Measurements from ENCODE around the gene ANP32D. TPM values are rescaled to one million over a fixed set of nuclear protein-coding genes. Genes with fewer than 3 reads are reported as not detected.
"Not testable (repeated sequence)": the region's sequence is repeated elsewhere in the genome, so short reads cannot be mapped to it uniquely, and the experiment has no call there.

The ANP32D gene
- not detected in 2 replicates for total RNA-seq (2014; rRNA removed; shearing (Covaris generic))

DNA sequence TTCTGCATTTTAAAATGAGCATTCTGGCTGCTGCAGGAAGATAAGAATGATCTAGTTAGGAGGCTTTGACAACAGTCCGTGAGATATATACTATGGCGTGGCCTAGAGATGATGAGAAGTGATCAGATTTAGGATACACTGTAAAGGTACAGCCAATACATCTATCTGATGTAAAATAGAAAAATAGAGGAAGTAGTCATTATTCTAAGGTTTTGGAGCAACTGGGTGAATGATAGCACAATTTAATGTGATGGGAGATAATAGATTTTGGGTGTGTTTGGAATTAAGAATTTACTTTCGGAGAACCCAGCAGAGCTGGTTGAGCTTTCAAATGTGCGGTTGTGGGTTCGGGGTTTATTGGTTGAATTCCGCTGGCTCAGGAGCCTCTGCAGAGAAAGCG is at the start of gene ANP32D:
Gene ANP32D, plus strand, starts transcription at position 301 of the 400 bp plus-strand sequence. CDS start 106 bp downstream, outside the sequence.
- DNase-seq (ENCODE audit: low spot score) = no peak

DNA sequence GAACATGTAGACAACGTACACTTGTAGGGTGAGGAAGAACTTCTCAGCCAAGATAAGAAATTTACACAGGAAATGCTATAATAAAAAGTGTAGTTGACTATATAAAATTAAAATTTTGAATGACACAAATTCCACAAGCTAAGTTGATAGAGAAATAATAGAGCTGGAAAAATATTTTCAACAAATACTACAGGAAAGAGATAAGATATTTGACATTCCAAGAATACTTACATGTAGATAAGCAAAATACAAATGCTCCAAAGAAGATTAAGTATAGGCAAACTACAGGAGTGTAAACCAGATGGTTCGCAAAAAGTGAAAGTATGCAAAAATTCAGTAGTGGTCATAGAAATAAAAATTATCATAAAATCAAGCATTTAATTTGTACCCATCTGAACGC is 49.2 kb upstream of the ANP32D start:
- no peak for DNase-seq (ENCODE audit: low spot score)

DNA sequence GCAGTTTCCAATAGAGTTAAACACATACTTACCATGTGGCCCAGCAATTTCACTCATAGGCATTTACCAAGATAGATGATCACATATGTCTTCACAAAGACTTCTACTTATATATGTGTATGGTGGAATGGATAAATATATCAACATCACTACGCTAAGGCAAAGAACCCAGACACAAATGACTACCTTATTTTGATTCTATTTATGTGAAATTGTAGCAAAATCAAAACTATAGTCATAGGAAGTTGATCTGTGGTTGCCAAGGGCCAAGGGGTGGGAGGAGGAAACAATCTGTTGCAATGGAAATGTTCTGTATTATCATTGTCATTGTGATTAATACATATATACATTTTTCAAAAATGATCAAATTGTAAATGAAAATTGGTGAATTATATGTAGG is 47.7 kb upstream of the ANP32D start:
- no peak for DNase-seq (ENCODE audit: low spot score)

DNA sequence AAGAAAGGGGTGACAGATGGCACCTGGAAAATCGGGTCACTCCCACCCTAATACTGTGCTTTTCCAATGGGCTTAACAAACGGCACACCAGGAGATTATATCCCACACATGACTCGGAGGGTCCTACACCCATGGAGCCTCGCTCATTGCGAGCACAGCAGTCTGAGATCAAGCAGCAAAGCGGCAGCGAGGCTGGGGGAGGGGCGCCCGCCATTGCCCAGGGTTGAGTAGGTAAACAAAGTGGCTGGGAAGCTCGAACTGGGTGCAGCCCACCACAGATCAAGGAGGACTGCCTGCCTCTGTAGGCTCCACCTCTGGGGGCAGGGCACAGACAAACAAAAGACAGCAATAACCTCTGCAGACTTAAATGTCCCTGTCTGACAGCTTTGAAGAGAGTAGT is 38.3 kb upstream of the ANP32D start:
- not testable (repeated sequence) for DNase-seq (ENCODE audit: low spot score)

DNA sequence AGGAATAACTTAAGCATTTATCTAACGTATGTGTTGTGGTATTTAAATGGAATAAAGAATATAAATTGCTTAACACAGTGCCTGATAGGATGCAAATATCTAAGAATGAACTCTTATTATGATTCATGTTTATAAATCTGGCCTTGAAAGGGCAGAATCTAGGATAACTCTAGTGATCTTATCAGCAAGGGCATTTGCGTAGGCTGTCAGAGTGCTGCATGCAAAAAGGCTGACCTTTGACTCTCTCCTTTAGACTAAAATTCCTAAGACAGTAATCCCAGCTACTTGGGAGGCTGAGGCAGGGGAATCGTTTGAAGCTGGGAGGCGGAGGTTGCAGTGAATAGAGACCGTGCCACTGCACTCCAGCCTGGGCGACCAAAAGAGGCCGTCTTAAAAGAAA is 31.3 kb upstream of the ANP32D start:
- no peak for DNase-seq (ENCODE audit: low spot score)

DNA sequence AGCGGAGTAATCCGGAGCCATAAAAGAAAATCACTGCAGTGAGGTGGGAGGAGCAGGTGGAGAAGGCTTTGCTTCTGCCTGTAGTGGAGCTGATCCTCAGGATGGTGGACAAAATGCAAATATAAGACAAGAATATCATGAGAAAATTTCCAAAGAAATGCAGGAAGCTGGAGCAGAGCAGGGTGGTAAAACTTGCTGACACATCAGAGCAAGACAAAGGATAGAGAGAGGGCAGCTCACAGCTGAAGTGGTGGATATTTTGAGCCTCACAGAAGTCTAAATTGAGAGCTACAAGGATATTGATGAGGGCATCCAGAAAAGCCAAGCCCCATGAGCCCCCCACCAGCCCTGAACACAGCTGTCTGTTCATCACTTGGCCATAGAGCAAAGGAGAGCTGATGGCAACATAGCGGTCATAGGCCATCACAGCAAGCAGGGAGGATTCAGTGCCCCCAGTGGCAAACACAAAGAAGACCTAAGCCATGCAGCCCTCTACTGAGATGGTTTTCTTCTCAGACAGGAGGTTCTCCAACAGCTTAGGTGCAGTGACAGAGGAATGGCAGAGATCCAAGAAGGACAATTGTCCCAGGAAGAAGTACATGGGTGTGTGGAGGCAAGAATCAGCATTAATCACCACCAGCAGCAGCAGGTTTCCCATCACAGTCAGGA is 30.0 kb upstream of the ANP32D start:
- DNase-seq (ENCODE audit: low spot score) = no peak

DNA sequence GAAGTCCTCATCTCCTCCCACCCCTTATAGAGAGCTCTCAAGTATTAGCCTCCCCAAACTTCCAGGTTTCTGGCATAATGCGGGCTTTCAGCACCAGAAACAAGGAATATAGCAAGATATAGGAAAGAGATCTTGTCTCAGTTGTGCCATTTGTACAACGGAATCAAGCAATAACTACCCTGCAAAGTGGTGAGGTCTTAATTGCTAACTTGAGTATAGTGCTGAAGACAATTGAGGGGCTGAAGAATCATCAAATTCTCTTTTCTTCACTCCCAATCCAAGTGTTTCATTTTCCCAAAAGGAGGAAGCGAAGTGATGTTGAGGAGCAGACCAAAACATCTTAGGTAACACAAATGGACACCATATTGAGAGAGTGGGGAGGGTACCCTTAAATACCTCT is 26.8 kb upstream of the ANP32D start:
- DNase-seq (ENCODE audit: low spot score) = no peak

DNA sequence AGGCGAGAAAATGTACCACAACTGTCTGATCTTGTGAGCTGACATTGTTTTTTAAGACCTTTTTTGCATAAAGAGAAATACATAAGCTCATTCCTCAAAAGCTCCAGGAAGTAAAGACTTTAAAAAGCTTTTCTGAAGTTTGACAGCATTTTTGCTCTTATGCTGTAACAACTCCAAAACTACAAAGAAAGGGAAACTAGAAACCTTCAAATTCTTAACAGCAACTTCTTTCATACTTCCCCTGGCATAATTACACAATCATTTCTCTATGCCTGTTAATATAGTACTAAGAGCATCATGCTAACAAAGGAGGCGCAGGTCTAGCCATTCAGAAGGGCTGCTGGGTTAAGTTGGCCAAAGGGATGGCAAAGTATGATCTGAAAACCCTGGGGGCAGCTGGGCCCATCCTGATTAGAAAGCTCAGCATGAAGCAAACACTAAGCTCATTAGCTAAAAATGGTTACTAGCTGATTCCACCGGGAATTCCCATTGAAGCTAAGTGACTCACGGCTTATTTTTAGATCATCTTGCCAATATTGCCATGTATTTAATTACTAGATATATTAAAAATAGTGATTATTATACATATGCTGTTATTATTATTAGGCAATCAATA is 26.1 kb upstream of the ANP32D start:
- no peak for DNase-seq (ENCODE audit: low spot score)

DNA sequence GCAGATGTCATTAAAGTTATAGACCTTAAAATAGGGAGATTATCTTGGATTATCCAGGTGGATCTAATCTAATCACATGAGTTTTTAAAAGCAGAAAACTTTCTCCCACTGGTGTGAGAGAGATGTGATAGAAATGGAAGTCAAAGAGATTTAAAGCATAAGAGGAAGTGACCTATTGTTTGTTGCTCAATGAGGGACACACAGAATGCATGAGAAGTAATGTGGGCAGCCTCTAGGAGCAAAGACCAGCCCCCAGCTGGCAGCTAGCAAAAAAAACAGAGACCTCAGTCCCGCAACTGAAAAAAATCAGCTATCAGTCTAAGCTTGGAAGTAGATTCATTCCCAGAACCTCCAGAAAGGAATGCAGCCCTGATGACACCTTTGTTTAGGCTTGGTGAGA is 24.6 kb upstream of the ANP32D start:
- no peak for DNase-seq (ENCODE audit: low spot score)

DNA sequence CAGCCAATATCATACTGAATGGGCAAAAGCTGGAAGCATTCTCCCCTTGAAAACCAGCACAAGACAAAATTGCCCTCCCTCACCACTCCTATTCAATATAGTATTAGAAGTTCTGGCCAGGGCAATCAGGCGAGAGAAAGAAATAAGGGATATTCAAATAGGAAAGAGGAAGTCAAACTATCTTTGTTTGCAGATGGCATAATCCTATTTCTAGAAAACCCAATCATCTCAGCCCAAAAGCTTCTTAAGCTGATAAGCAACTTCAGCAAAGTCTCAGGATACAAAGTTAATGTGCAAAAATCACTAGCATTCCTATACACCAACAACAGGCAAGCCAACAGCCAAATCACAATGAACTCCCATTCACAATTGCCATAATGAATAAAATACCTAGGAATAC is 21.0 kb upstream of the ANP32D start:
- no peak for DNase-seq (ENCODE audit: low spot score)

DNA sequence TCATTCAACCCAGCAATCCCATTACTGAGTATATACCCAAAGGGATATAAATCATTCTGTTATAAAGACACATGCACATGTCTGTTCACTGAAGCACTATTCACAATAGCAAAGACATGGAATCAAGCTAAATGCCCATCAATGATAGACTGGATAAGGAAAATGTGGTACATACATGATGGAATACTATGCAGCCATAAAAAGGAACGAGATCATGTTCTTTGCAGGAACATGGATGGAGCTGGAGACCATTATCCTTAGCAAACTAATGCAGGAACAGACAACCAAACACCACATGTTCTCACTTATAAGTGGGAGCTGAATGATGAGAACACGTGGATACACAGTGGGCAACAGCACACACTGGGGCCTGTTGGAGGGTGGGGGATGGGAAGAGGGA is 19.4 kb upstream of the ANP32D start:
- not testable (repeated sequence) for DNase-seq (ENCODE audit: low spot score)

DNA sequence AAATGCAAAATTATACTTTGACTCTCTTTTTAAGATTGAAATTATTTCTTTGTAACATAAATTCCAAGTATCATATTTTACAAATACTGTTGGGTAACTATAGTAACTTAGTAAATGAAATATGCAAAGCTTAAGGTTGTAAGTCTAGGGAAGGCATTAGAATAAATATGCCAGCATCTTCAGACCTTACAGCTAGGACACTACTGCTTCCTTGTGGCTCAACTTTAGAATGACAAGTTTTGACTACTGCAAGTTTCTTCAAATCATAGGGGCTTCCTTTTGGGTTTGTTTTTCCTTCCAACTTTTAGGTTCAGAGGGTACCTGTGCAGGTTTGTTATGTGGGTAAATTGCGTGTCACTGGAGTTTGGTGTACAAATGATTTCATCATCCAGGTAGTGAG is 17.7 kb upstream of the ANP32D start:
- DNase-seq (ENCODE audit: low spot score) = no peak

DNA sequence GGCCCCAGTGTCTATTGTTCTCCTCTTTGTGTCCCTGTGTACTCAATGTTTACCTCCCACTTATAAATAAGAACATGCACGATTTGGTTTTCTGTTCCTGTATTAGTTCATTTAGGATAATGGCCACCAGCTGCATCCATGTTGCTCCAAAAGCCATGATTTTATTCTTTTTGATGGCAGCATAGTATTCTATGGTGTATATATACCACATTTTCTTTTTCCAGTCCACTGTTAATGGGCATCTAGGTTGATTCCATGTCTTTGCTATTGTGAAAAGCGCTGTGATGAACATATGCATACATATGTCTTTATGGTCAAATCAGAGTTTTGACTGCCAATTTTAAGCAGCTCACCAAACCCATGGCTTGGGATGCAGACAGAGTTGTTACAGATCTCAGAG is 17.2 kb upstream of the ANP32D start:
- DNase-seq (ENCODE audit: low spot score) = no peak

DNA sequence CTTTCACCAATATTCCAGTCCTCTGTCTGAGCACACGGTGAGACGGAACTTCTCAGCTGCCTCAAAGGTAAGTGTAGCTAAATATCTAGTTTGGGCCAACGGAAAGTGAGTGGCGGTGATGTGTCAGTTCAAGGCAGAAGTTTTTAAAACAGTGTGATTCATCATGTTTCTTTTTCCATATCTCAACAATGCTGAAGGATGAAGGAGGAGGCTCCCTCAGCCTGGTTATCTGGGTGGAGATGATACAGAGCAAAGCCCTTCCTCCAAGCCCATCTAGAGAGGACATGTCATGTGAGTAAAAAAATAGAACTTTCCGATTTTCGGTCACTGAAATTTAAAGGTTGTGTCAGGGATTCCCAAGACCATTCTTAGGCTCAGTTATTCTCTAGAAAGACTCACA is 13.1 kb upstream of the ANP32D start:
- DNase-seq (ENCODE audit: low spot score) = no peak

DNA sequence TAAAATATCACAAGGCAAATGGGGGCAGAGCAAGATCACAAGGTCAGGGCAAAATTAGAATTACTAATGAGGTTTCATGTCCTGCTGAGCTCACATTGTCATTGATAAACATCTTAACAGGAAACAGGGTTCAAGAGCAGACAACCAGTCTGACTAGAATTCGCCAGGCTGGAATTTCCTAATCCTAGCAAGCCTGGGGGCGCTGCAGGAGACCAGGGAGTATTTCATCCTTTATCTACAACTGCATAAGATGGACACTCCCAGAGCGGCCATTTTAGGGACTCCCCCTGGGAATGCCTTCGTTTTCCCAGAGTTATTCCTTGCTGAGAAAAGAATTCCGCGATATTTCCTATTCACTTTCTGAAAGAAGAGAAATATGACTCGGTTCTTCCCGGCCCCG is 3.3 kb upstream of the ANP32D start:
- DNase-seq (ENCODE audit: low spot score) = not testable (repeated sequence)

DNA sequence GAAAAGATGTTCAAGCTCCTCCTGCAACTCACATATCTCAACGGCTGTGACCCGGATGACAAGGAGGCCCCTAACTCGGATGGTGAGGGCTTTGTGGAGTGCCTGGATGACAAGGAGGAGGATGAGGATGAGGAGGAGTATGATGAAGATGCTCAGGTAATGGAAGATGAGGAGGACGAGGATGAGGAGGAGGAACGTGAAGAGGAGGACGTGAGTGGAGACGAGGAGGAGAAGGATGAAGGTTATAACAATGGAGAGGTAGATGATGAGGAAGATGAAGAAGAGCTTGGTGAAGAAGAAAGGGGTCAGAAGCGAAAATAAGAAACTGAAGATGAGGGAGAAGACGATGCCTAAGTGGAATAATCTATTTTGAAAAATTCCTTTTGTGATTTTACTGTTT is 702 bp downstream of the ANP32D start:
- DNase-seq (ENCODE audit: low spot score) = no peak

DNA sequence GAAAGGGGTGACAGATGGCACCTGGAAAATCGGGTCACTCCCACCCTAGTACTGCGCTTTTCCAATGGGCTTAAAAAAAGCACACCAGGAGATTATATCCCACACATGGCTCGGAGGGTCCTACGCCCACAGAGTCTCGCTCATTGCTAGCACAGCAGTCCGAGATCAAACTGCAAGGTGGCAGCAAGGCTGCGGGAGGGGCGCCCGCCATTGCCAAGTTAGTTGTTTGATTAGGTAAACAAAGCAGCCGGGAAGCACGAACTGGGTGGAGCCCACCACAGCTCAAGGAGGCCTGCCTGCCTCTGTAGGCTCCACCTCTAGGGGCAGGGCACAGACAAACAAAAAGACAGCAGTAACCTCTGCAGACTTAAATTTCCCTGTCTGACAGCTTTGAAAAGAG is 2.1 kb downstream of the ANP32D start:
- DNase-seq (ENCODE audit: low spot score) = not testable (repeated sequence)

DNA sequence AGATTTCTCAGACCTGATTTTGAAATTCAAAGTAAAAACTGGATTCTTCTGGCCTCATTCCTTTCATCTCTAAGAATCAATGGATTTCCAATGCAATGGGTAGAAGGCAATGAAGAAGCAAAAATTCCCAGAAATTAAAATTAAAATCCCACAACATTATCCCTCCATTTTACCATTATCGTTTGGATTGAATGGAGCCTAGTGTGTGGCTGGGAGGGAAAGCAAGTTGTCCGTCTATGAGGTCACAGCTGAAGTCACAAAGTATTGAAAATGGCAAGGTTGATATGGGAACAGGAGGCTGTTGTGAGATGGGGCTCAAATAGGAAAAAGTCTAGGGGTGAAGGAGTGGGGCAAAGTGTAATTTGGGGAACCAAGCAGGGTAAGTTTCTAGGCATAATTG is 9.8 kb downstream of the ANP32D start, which contains the start of gene C12orf54:
Gene C12orf54, plus strand, starts transcription at position 301 of the 400 bp plus-strand sequence. CDS start 799 bp downstream, outside the sequence.
- DNase-seq (ENCODE audit: low spot score) = no peak

DNA sequence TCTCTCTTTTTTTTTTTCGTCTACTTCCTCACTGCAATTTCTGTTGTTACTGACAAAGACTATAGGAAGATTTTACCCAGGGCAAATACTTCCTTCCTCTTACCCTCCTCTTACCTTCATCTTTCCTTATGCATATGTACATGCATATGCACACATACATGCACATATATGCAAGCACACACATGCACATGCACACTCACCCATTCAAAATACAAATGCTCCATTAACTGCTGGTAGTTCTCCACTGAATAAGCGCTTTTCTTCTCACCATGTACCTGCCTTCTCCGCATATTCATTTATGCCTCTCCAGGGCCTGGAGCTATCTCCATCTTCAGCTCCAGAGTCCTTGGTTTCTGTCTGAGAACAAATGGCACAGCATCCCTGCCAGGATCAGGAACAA is 10.6 kb downstream of the ANP32D start:
- no peak for DNase-seq (ENCODE audit: low spot score)

DNA sequence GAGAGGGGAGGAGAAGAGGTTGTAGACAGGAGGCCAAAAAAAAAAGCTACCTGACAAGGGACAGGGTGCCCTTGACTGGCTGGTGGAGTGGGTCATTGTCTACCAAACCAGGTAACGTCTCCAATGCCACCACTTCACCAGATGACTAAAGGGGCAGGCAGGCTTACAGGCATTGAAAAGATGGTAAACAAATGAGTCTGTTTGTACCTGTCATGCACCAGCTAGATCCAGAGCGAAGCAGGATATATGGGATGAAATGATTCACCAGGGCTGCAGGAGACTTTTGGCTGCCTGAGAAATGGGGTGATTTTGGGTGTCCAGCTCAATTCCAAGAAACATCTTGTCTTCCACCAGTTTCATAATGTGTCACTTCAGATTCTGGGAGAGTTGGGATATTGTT is 13.9 kb downstream of the ANP32D start:
- no peak for DNase-seq (ENCODE audit: low spot score)

DNA sequence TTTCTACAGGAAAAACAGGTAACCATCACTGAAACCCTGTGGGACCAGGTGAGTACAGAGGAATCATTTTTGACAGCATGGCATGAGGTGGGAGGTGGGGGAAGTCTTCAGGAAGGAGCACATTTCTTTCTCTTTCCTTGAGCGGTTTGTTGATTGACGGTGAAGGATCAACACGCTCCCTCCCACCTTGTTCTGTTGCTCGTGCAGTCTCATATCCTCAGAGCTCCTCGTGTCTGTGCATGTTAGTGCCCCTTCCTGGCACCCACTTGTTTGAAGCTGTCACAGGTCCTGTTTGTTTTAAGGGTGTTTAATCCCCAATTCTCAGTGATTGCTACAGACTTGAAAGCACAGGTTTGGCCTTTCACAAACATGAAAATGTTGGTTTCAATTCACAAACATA is 14.3 kb downstream of the ANP32D start:
- no peak for DNase-seq (ENCODE audit: low spot score)

DNA sequence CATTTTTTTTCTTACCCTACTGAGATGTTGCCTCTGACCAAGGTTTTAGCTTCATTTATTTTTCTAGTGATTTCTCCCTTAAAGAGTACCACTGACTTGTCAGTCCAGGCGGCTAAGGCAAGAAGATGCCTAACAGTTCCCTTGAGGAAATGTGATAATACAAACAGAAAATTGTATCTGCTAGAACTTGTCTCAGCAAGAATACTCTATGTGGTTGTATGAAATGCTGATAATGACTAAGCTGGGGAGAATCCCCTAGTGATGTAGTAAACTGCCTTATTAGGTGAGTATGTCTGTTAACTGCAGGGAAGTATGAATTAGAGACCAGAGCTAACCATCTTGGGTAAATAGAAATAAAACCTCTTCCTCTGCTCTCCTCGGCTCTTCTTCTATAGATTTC is 16.7 kb downstream of the ANP32D start:
- no peak for DNase-seq (ENCODE audit: low spot score)

DNA sequence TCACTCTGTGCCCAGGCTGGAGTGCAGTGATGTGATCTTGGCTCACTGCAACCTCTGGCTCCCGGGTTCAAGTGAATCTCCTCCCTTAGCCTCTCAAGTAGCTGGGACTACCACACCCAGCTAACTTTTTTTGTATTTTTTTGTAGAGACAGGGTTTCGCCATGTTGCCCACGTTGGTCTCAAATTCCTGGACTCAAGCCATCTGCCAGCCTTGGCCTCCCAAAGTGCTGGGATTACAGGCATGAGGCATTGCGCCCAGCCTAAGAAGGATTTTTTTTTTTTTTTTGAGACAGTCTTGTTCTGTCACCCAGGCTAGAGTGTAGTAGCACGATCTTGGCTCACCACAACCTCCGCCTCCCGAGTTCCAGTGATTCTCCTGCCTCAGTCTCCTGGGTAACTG is 17.1 kb downstream of the ANP32D start:
- DNase-seq (ENCODE audit: low spot score) = not testable (repeated sequence)

DNA sequence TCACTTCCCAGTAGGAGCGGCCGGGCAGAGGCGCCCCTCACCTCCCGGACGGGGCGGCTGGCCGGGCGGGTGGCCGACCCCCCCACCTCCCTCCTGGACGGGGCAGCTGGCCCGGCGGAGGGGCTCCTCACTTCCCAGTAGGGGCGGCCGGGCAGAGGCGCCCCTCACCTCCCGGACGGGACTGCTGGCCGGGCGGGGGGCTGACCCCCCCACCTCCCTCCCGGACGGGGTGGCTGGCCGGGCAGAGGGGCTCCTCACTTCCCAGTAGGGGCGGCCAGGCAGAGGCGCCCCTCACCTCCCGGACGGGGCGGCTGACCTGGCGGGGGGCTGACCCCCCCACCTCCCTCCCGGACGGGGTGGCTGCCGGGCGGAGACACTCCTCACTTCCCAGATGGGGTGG is 27.9 kb downstream of the ANP32D start:
- DNase-seq (ENCODE audit: low spot score) = not testable (repeated sequence)
